Body of pancreas (tissue), 4 donors: ENCODE measurements around the gene NTF3. TPM values are rescaled to one million over a fixed set of nuclear protein-coding genes. Genes with fewer than 3 reads are reported as not detected.

Experiments used
- ATAC-seq: fragments of 150-250 bp; one replicate; pipeline ENCODE4 v1.9.1; 2016
- DNase-seq, 4 donors: peaks; one replicate each; pipeline ENCODE4 v3.0.0-alpha.2; 2019
- H3K27ac ChIP-seq, 4 donors: fragments of 200-600 bp; sonication (generic); 1 replicate in 3 of 4; 2 replicates in 1 of 4; pipeline versions ENCODE4 v1.5.1 to v1.6.1; 2016 to 2019; ENCODE audit warnings: mild to moderate bottlenecking in 1 of 4, mixed read lengths in 1 of 4, moderate library complexity in 1 of 4
- H3K27me3 ChIP-seq, 2 donors: fragments of 200-600 bp; sonication (generic); one replicate each; pipeline ENCODE4 v1.6.0; 2016; ENCODE audit warnings: mild to moderate bottlenecking in 1 of 2
- H3K36me3 ChIP-seq, 2 donors: fragments of 200-600 bp; sonication (generic); replicated peaks in 1 of 2; 2 replicates each; pipeline ENCODE4 v1.5.1; 2016; ENCODE audit warnings: low read depth in 2 of 2; ENCODE audit not compliant: insufficient read depth in 1 of 2
- H3K4me1 ChIP-seq: fragments of 200-600 bp; sonication (generic); one replicate; pipeline ENCODE4 v1.6.0; 2016
- H3K4me3 ChIP-seq, 2 donors: fragments of 200-600 bp; sonication (generic); 1 replicate in 1 of 2; 2 replicates in 1 of 2; pipeline ENCODE4 v1.5.1; 2016 to 2019
- H3K9me3 ChIP-seq, 3 donors: fragments of 200-600 bp; sonication (generic); 1 replicate in 2 of 3; 2 replicates in 1 of 3; pipeline ENCODE4 v1.5.1; 2016
- POLR2A ChIP-seq, 3 donors: fragments of 450-650 bp; IDR thresholded peaks; one replicate each; pipeline ENCODE4 v1.6.1; 2016; ENCODE audit warnings: antibody characterized with exemption in 3 of 3, mild to moderate bottlenecking in 2 of 3
- WGBS, 2 donors: methylation state at CpG; one replicate each; pipeline ENCODE4 v1.1.5; 2017; 5-methylcytosine and 5-hydroxymethylcytosine counted together
- intact Hi-C: fragments of 100-400 bp; cut with DNase I; formaldehyde crosslinking; loops from one replicate; pipeline ENCODE4 v1.15.1; 2023
- total RNA-seq, 2 donors: library from RNA; depleted of rRNA; stranded (reverse); fragments of >200 nt; gene quantifications; one replicate each; pipeline ENCODE4 v1.1.0, GENCODE V29; 2016
- TF ChIP-seq, protein P1 (sequence below), 7 experiments: fragments of 450-650 bp in 4 of 7; fragments of 200-600 bp in 3 of 7; sonication (generic) in 3 of 7; IDR thresholded peaks; one replicate each; pipeline ENCODE4 v1.5.1; 2016 to 2019; ENCODE audit warnings: antibody characterized with exemption in 7 of 7

Gene NTF3
- total RNA-seq, 2 donors from 2014 or later: not detected

DNA sequence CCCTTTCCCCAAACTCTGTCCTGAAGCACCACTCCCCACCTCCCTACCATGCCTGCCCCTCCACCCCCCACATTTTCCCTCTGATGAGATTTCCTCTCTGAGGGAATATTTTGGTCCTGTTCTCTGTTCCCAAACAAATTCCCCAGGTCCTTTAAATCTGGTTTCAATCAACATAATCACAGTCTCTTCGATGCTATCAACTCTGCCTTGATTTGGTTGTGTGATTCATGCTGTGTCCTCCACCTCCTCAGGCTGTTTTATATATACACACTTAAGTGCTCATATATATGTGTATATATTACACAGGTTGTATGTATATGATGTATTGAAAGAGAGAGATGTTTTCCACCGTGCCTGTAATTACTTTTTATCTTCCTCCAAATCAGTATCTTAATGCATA lies 36.0 kb downstream of the NTF3 start:
- 55 to 66% methylated on average over 2 of the region's 2 CpGs for WGBS, 2 donors
- no peak overlapping the region for H3K4me3 ChIP-seq
- TF ChIP-seq POLR2A (IDR thresholded peaks at IDR 0.05): no peak
- TF ChIP-seq, protein P1, sequence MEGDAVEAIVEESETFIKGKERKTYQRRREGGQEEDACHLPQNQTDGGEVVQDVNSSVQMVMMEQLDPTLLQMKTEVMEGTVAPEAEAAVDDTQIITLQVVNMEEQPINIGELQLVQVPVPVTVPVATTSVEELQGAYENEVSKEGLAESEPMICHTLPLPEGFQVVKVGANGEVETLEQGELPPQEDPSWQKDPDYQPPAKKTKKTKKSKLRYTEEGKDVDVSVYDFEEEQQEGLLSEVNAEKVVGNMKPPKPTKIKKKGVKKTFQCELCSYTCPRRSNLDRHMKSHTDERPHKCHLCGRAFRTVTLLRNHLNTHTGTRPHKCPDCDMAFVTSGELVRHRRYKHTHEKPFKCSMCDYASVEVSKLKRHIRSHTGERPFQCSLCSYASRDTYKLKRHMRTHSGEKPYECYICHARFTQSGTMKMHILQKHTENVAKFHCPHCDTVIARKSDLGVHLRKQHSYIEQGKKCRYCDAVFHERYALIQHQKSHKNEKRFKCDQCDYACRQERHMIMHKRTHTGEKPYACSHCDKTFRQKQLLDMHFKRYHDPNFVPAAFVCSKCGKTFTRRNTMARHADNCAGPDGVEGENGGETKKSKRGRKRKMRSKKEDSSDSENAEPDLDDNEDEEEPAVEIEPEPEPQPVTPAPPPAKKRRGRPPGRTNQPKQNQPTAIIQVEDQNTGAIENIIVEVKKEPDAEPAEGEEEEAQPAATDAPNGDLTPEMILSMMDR (IDR thresholded peaks at IDR 0.05): no peak

DNA sequence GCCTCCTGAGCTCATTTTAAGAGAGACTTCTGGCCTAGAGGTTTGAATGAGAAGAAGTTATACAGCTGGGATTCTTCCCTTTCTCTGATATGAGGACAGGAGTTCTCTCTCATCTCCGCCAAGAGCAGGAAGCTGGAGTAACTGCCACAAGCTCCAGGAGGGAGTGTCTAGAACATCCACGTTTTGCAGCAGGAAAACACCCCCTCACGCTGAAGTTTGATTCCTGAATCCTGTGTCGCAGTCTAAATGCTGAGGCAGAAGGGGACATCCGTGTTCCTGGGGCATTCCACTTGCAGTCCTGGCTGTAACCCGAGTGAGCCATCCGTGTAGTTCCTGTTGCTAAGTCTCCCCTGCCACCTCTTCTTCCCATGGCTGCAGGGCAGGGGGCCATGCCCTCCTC lies 38.3 kb downstream of the NTF3 start:
- 70 to 77% methylated on average over 7 of the region's 7 CpGs for WGBS, 2 donors
- no peak for TF ChIP-seq POLR2A (IDR thresholded peaks at IDR 0.05)
- TF ChIP-seq, protein P1 (IDR thresholded peaks at IDR 0.05): no peak
- Histone ChIP-seq H3K4me3 (no peak overlapping the region), H3K27me3 (no peaks in the 10 kb centered on the region), H3K9me3 (no peaks in the 10 kb centered on the region), H3K4me1 (peaks cover 5% of the 10 kb centered on the region), H3K27ac (no peak overlapping the region), H3K36me3 (no peaks in the 10 kb centered on the region)
- intact Hi-C loops: no loop called here
- no peak for DNase-seq
- ATAC-seq: no peak

More for the DNA sequence above, 36.0 kb downstream of the NTF3 start:
- DNase-seq: no peak
- no peak for ATAC-seq
- peaks cover 5% of the 10 kb centered on the region for H3K4me1 ChIP-seq
- no peaks in the 10 kb centered on the region for H3K27me3 ChIP-seq
- intact Hi-C loops: no loop called here
- no peaks in the 10 kb centered on the region for H3K36me3 ChIP-seq
- H3K27ac ChIP-seq: no peak overlapping the region
- no peaks in the 10 kb centered on the region for H3K9me3 ChIP-seq

DNA sequence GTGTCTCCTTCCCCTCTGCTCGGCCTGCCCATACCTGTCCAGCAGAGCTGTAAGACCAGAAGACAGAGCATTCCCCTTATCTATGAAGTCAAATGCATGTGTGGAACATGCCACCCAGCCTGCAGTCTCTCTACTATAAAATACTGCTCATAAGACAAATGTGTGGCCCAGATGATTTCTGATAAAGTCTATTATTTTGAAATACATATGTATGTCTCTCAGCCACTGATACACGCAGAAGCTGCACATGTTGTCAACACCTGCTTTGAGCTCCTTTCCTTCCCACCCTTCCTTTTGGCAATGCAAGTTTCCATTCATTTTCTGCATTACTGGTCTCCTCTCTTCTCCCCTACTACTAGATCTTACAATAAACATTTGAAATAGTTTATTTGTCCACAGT lies 38.8 kb downstream of the NTF3 start:
- intact Hi-C loops: no loop called here
- 39 to 43% methylated on average over 2 of the region's 2 CpGs for WGBS, 2 donors
- ATAC-seq (no peak), DNase-seq (no peak)
- Histone ChIP-seq H3K9me3 (no peaks in the 10 kb centered on the region), H3K27ac (no peak overlapping the region), H3K4me1 (peaks cover 5% of the 10 kb centered on the region), H3K36me3 (no peaks in the 10 kb centered on the region), H3K4me3 (no peak overlapping the region), H3K27me3 (no peaks in the 10 kb centered on the region)
- TF ChIP-seq POLR2A (IDR thresholded peaks at IDR 0.05): no peak
- TF ChIP-seq, protein P1 (IDR thresholded peaks at IDR 0.05): no peak

DNA sequence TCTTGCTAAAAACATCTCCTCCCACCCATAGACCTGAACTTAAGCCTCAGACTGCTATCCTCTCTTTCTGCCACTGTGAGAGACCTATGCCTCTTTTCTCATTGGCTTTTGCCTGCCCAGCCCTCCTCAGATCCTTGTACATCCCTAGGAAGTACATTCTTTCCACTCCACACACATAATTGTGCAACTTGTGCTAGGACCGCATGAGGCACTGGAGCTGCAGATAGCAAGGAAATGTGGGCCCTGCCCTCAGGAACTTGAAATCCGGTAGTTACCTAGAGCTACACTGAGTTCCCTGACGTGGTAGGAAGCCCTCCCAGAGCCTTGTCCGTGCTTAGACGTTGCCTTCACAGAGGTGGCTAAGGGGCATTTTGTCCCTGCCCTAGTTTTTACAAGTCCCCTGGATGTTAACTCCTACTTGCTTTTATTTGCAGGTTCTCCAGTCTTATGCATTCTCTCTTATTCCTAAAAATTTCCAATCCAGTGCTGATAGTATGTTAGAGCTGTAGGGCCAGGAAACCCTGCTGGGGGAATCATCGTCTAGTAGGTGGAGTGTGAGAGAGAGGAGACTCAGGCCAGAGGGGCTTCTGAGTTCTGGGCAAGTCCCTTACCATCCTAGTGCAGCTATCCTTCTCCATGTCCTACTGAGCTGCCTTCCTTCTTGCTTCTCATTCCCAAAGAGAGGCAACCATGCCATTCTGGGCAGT lies 41.3 kb downstream of the NTF3 start:
- no peaks in the 10 kb centered on the region for H3K36me3 ChIP-seq
- H3K9me3 ChIP-seq: no peaks in the 10 kb centered on the region
- no peak for DNase-seq
- no peak for TF ChIP-seq POLR2A (IDR thresholded peaks at IDR 0.05)
- TF ChIP-seq, protein P1 (IDR thresholded peaks at IDR 0.05): no peak
- no peak overlapping the region for H3K4me3 ChIP-seq
- intact Hi-C loops: no loop called here
- no peak overlapping the region for H3K27ac ChIP-seq
- peaks cover 5% of the 10 kb centered on the region for H3K4me1 ChIP-seq
- 68 to 74% methylated on average over 5 to 6 of the region's 6 CpGs for WGBS, 2 donors
- H3K27me3 ChIP-seq: no peaks in the 10 kb centered on the region
- no peak for ATAC-seq

DNA sequence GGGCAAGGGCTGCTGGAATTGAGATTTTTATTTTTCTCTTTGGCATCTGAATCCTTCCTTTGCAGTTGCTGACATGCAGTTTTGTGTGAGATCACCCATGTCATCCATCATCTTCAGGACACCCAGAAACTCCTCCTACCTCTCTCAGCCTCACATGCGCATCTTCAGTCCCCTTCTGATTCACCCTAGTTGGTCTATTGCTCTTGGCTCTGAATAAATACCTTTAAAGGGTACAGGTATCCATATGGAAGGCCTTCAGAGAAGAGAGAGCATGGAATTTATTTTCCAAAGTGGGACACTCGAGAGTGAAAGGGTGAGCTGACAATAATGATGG lies 41.8 kb downstream of the NTF3 start:
- no peak for ATAC-seq

More for the DNA sequence above, 41.8 kb downstream of the NTF3 start:
- 74 to 80% methylated on average over 2 of the region's 2 CpGs for WGBS, 2 donors
- H3K27ac ChIP-seq: no peak overlapping the region
- intact Hi-C loops: no loop called here
- H3K4me1 ChIP-seq: peaks cover 5% of the 10 kb centered on the region
- no peak for DNase-seq
- H3K9me3 ChIP-seq: no peaks in the 10 kb centered on the region
- no peak overlapping the region for H3K4me3 ChIP-seq
- no peaks in the 10 kb centered on the region for H3K36me3 ChIP-seq
- TF ChIP-seq, protein P1 (IDR thresholded peaks at IDR 0.05): no peak
- no peak for TF ChIP-seq POLR2A (IDR thresholded peaks at IDR 0.05)
- H3K27me3 ChIP-seq: no peaks in the 10 kb centered on the region
